Measurements from ENCODE around the gene ESAM. TPM values are rescaled to one million over a fixed set of nuclear protein-coding genes. Genes with fewer than 3 reads are reported as not detected.

Gene ESAM
- total and polyA plus RNA-seq, 10 of the 15 experiments (the other 5 are each of a cell fraction or from before 2014, with no cell fraction given), result 2.7 to 43.6 (median 19.5) TPM

GRCh38 chr11:124727474-124727873 is 34.6 kb downstream of the ESAM start:
- intact Hi-C loops (cut with micrococcal nuclease; ENCODE audit: unreplicated experiment), result no loop called here
- H3K4me3 ChIP-seq, result no peak overlapping the region
- ChIA-PET CTCF (interaction anchor here (1.3 kb wide), 2 partner anchors 34 to 58 kb away, joined by 3 read pairs; no protein-coding TSS in a partner anchor), POLR2A (interaction anchor here (1.2 kb wide), 1 partner anchor 13 kb away, joined by 5 read pairs; no protein-coding TSS in a partner anchor), SMC1A (ENCODE audit: uncharacterized antibody, unreplicated experiment) (interaction anchor here (1.3 kb wide), 1 partner anchor 9 kb away, joined by 3 read pairs; no protein-coding TSS in a partner anchor), RAD21 (ENCODE audit: unreplicated experiment) (no interaction called here)
- FAIRE-seq (no peak), DNase-seq (ENCODE audit: low read depth, low spot score) (no peak), ATAC-seq (no peak)
- H3K9ac ChIP-seq (ENCODE audit: control insufficient read depth, insufficient read depth, low read length), result no peak overlapping the region
- H3K27ac ChIP-seq (ENCODE audit: control insufficient read depth, insufficient read depth), result no peak overlapping the region
- no peaks in the 10 kb centered on the region for H3K36me3 ChIP-seq (ENCODE audit: control insufficient read depth in 2 of 2, insufficient read depth in 2 of 2, low read length in 1 of 2)
- 21% methylated on average over 4 of the region's 4 CpGs for WGBS (ENCODE audit: insufficient coverage, insufficient replicate concordance, low lambda C conversion rate, missing lambda C conversion rate)
- H4K20me1 ChIP-seq (ENCODE audit: control insufficient read depth, insufficient read depth), result no peaks in the 10 kb centered on the region
- no peaks in the 10 kb centered on the region for H3K9me3 ChIP-seq (replicated peaks; ENCODE audit: control insufficient read depth, insufficient read depth, low read length)
- no peaks in the 10 kb centered on the region for H3K79me2 ChIP-seq (ENCODE audit: control insufficient read depth, insufficient read depth, low read length)
- H2AFZ ChIP-seq (ENCODE audit: control insufficient read depth, low read depth, low read length), result no peak overlapping the region
- no peak for TF ChIP-seq MYB (IDR thresholded peaks at IDR 0.05; ENCODE audit: borderline replicate concordance, low read depth, low read length)
- no peak for TF ChIP-seq NKRF (conservative IDR thresholded peaks at IDR 0.05)
- TF ChIP-seq POU2F2 (IDR thresholded peaks at IDR 0.05; ENCODE audit: borderline replicate concordance, low read depth, low read length), result no peak
- TF ChIP-seq RCOR1 (conservative IDR thresholded peaks at IDR 0.05; ENCODE audit: low read depth, low read length), result no peak
- TF ChIP-seq MAX (IDR thresholded peaks at IDR 0.05; ENCODE audit: low read depth, low read length), result no peak
- TF ChIP-seq ZBED1 (IDR thresholded peaks at IDR 0.05; ENCODE audit: borderline replicate concordance), result no peak
- TF ChIP-seq ZZZ3 (IDR thresholded peaks at IDR 0.05; ENCODE audit: control insufficient read depth, insufficient read length, low read depth), result no peak
- TF ChIP-seq FOXM1 (IDR thresholded peaks at IDR 0.05; ENCODE audit: low read depth, low read length), result no peak
- no peak for TF ChIP-seq ZNF274 (IDR thresholded peaks at IDR 0.05; ENCODE audit: insufficient read depth, insufficient read length)
- TF ChIP-seq MEF2A (IDR thresholded peaks at IDR 0.05; ENCODE audit: insufficient read depth, low read depth, low read length), result no peak
- no peak for TF ChIP-seq NFYA (IDR thresholded peaks at IDR 0.05; ENCODE audit: borderline replicate concordance, low read depth, low read length)
- no peak for TF ChIP-seq NFIC (IDR thresholded peaks at IDR 0.05; ENCODE audit: low read depth, low read length)
- no peak for TF ChIP-seq YBX1 (IDR thresholded peaks at IDR 0.05)
- no peak for TF ChIP-seq BCLAF1 (IDR thresholded peaks at IDR 0.05)
- no peak for TF ChIP-seq BCL11A (IDR thresholded peaks at IDR 0.05; ENCODE audit: low read depth, low read length)
- no peak for TF ChIP-seq RAD21 (IDR thresholded peaks at IDR 0.05; ENCODE audit: insufficient read depth, low read depth, low read length)
- no peak for TF ChIP-seq ZNF622 (IDR thresholded peaks at IDR 0.05)
- no peak for TF ChIP-seq IKZF2 (IDR thresholded peaks at IDR 0.05)
- H3K4me1 ChIP-seq (ENCODE audit: control insufficient read depth, insufficient read depth, low read length), result peaks cover 7% of the 10 kb centered on the region
- no TSS peak for BruUV-seq (replicated peaks)
- no peaks in the 10 kb centered on the region; a peak in 1 of 4 replicates for H3K27me3 ChIP-seq (replicated peaks in 1 of 2; ENCODE audit: control insufficient read depth in 2 of 2, insufficient read depth in 2 of 2, low read length in 1 of 2)
- H3K4me2 ChIP-seq (ENCODE audit: control insufficient read depth, insufficient read depth), result no peak overlapping the region
- in situ Hi-C loops (cut with MboI), result no loop called here

All from GM12878 (cell line).